Erythroblast (primary cell): ENCODE results near the gene CHRNA5.

Source experiments
- GATA1 ChIP-seq: IDR thresholded peaks from 2 replicates; pipeline ENCODE4 v1.6.1; 2011; ENCODE audit warnings: low read depth, mild to moderate bottlenecking, control low read depth, low read length, moderate library complexity
- POLR2A ChIP-seq: IDR thresholded peaks from 2 replicates; pipeline ENCODE4 v1.6.1; 2011; ENCODE audit warnings: mild to moderate bottlenecking, low read length

- TF ChIP-seq POLR2A (no peak), GATA1 (no peak)
Observed at GRCh38 chr15:78629031-78629715, 63.9 kb downstream of the CHRNA5 start.
